ENCODE measurements around the gene CNPY1. TPM values are rescaled to one million over a fixed set of nuclear protein-coding genes. Genes with fewer than 3 reads are reported as not detected.

Gene CNPY1
- total RNA-seq, 1 donor from 2014 or later, result not detected

- no peak for DNase-seq
These were observed 93.7 kb downstream of the CNPY1 start for GRCh38 chr7:155452505-155453295.

GRCh38 chr7:155451840-155452239 lies 94.5 kb downstream of the CNPY1 start:
- no peak for DNase-seq

Other genes starting within 250 kb of the CNPY1 start
- 93.9 and 140 TPM in 2 replicates for gene INSIG1, start 248.7 kb downstream of the CNPY1 start, total RNA-seq
- gene EN2, start 88.4 kb downstream of the CNPY1 start, total RNA-seq, result not detected in 2 replicates
- 23.1 and 31.3 TPM in 2 replicates for gene RBM33, start 98.1 kb upstream of the CNPY1 start, total RNA-seq